IMR-90 (cell line): Measurements from ENCODE around the gene PADI2. TPM values are rescaled to one million over a fixed set of nuclear protein-coding genes. Genes with fewer than 3 reads are reported as not detected.

Experiments used
- ATAC-seq: fragments of 200-7000 bp; cut with Tn5 transposase; 2 replicates; pipeline ENCODE4 v1.9.1; 2020; ENCODE audit warnings: low read depth, mild to moderate bottlenecking, moderate library complexity
- BruUV-seq: library from RNA; stranded (reverse); fragments of 400-500 nt; replicated peaks from 2 replicates; lab custom pipeline; 2021; lab: Mats Ljungman, UMichigan
- CTCF ChIA-PET: fragments of 300-600 bp; formaldehyde crosslinking; extraction: SDS; loops from one replicate; lab custom pipeline; 2021; ENCODE audit warnings: antibody characterized with exemption; lab: Yijun Ruan, JAX
- POLR2A ChIA-PET: fragments of 300-600 bp; sonication (Branson Sonifier 250); formaldehyde crosslinking; loops from one replicate; lab custom pipeline; 2022; ENCODE audit warnings: antibody characterized with exemption; ENCODE audit not compliant: unreplicated experiment; lab: Charles Lee
- DNase-seq: peaks from one replicate; pipeline ENCODE4 v3.0.0; 2013
- H2AFZ ChIP-seq: replicated peaks from 2 replicates; pipeline ENCODE3; 2013; ENCODE audit warnings: low read length, mild to moderate bottlenecking; ENCODE audit not compliant: poor library complexity
- H2AK5ac ChIP-seq: 2 replicates; pipeline ENCODE4 v1.6.1; 2013; ENCODE audit warnings: low read depth, low read length, inconsistent platforms
- H2AK9ac ChIP-seq: replicated peaks from 2 replicates; pipeline ENCODE3; 2013; ENCODE audit warnings: mild to moderate bottlenecking, low read depth, low read length, moderate library complexity; ENCODE audit not compliant: poor library complexity
- H2BK120ac ChIP-seq: 2 replicates; pipeline ENCODE4 v1.6.1; 2013; ENCODE audit warnings: low read depth, low read length, inconsistent platforms
- H2BK15ac ChIP-seq: 3 replicates; pipeline ENCODE4 v1.6.1; 2013; ENCODE audit warnings: low read depth, low read length, inconsistent platforms
- H2BK20ac ChIP-seq: 2 replicates; pipeline ENCODE4 v1.6.1; 2013; ENCODE audit warnings: low read depth, mild to moderate bottlenecking, inconsistent platforms, low read length, moderate library complexity
- H2BK5ac ChIP-seq: 2 replicates; pipeline ENCODE4 v1.6.1; 2013; ENCODE audit warnings: mild to moderate bottlenecking, low read depth, low read length, inconsistent platforms; ENCODE audit not compliant: poor library complexity, severe bottlenecking
- H3K14ac ChIP-seq: replicated peaks from 2 replicates; pipeline ENCODE4 v1.6.1; 2013; ENCODE audit warnings: low read depth, low read length, inconsistent platforms
- H3K18ac ChIP-seq: 2 replicates; pipeline ENCODE4 v1.6.1; 2013; ENCODE audit warnings: low read depth, low read length, control low read depth
- H3K23ac ChIP-seq: 2 replicates; pipeline ENCODE4 v1.6.1; 2013; ENCODE audit warnings: low read depth, low read length, inconsistent platforms
- H3K27ac ChIP-seq: 2 replicates; pipeline ENCODE4 v1.5.1; 2013; ENCODE audit warnings: mild to moderate bottlenecking, control low read depth, low read length; ENCODE audit not compliant: insufficient read depth
- H3K27me3 ChIP-seq: 2 replicates; pipeline ENCODE4 v1.6.1; 2013; ENCODE audit warnings: low read length; ENCODE audit not compliant: control insufficient read depth, insufficient read depth
- H3K36me3 ChIP-seq: 2 replicates; pipeline ENCODE4 v1.6.1; 2013; ENCODE audit warnings: low read length, mixed read lengths; ENCODE audit not compliant: control insufficient read depth, insufficient read depth
- H3K4ac ChIP-seq: 2 replicates; pipeline ENCODE4 v1.6.1; 2013; ENCODE audit warnings: low read depth, low read length, inconsistent platforms
- H3K4me1 ChIP-seq: 2 replicates; pipeline ENCODE4 v1.6.1; 2013; ENCODE audit warnings: low read length, mixed read lengths; ENCODE audit not compliant: control insufficient read depth, insufficient read depth
- H3K4me2 ChIP-seq: 2 replicates; pipeline ENCODE4 v1.6.1; 2013; ENCODE audit warnings: low read depth, mild to moderate bottlenecking, control low read depth, low read length, moderate library complexity
- H3K4me3 ChIP-seq: 2 replicates; pipeline ENCODE4 v1.5.1; 2013; ENCODE audit warnings: low read depth, mild to moderate bottlenecking, control low read depth, low read length, moderate library complexity; ENCODE audit not compliant: insufficient read depth
- H3K56ac ChIP-seq: 2 replicates; pipeline ENCODE4 v1.6.1; 2013; ENCODE audit warnings: low read length, inconsistent platforms; ENCODE audit not compliant: insufficient read depth; ENCODE audit errors: extremely low read depth
- H3K79me1 ChIP-seq, 2 experiments: 2 replicates each; pipeline ENCODE4 v1.6.1; 2013; ENCODE audit warnings: low read length in 2 of 2, inconsistent platforms in 1 of 2, low read depth in 1 of 2
- H3K9ac ChIP-seq: 2 replicates; pipeline ENCODE4 v1.6.1; 2013; ENCODE audit warnings: low read depth, low read length, control low read depth
- H3K9me1 ChIP-seq: 2 replicates; pipeline ENCODE4 v1.6.1; 2013; ENCODE audit warnings: low read length, inconsistent platforms; ENCODE audit not compliant: insufficient read depth
- H3K9me3 ChIP-seq: 2 replicates; pipeline ENCODE4 v1.6.1; 2013; ENCODE audit warnings: low read length; ENCODE audit not compliant: control insufficient read depth, insufficient read depth
- H4K20me1 ChIP-seq: 2 replicates; pipeline ENCODE4 v1.6.1; 2013; ENCODE audit warnings: low read length, inconsistent platforms; ENCODE audit not compliant: insufficient read depth
- H4K5ac ChIP-seq: 2 replicates; pipeline ENCODE4 v1.6.1; 2013; ENCODE audit warnings: mild to moderate bottlenecking, low read depth, low read length, control low read depth
- H4K8ac ChIP-seq, 2 experiments: 2 replicates each; pipeline ENCODE4 v1.6.1; 2013; ENCODE audit warnings: low read depth in 2 of 2, low read length in 2 of 2, control low read depth in 1 of 2, inconsistent platforms in 1 of 2
- H4K91ac ChIP-seq: 2 replicates; pipeline ENCODE4 v1.6.1; 2013; ENCODE audit warnings: low read depth, low read length, inconsistent platforms; ENCODE audit not compliant: insufficient read depth
- BHLHE40 ChIP-seq: fragments of 150-350 bp; IDR thresholded peaks from 2 replicates; pipeline ENCODE4 v1.6.1; 2016; ENCODE audit warnings: mild to moderate bottlenecking, low read depth, low read length
- CEBPB ChIP-seq: IDR thresholded peaks from 2 replicates; pipeline ENCODE4 v1.6.1; 2012; ENCODE audit warnings: low read depth, low read length, improper control_type of control experiment
- CHD1 ChIP-seq: IDR thresholded peaks from 2 replicates; pipeline ENCODE4 v1.6.1; 2012; ENCODE audit warnings: low read depth, low read length, improper control_type of control experiment
- FOS ChIP-seq: fragments of 150-350 bp; IDR thresholded peaks from 2 replicates; pipeline ENCODE4 v1.6.1; 2016; ENCODE audit warnings: low read depth, low read length
- MAFK ChIP-seq: IDR thresholded peaks from 2 replicates; pipeline ENCODE4 v1.6.1; 2012; ENCODE audit warnings: low read depth, low read length, improper control_type of control experiment
- MAZ ChIP-seq: IDR thresholded peaks from 2 replicates; pipeline ENCODE4 v1.6.1; 2012; ENCODE audit warnings: low read depth, mild to moderate bottlenecking, low read length, improper control_type of control experiment, moderate library complexity, borderline replicate concordance
- MXI1 ChIP-seq: IDR thresholded peaks from 2 replicates; pipeline ENCODE4 v1.6.1; 2012; ENCODE audit warnings: low read depth, mild to moderate bottlenecking, low read length, moderate library complexity, borderline replicate concordance
- NFE2L2 ChIP-seq: fragments of 150-350 bp; IDR thresholded peaks from 2 replicates; pipeline ENCODE4 v1.6.1; 2016; ENCODE audit warnings: low read depth, mild to moderate bottlenecking, low read length
- POLR2A ChIP-seq: IDR thresholded peaks from 2 replicates; pipeline ENCODE4 v1.6.1; 2012; ENCODE audit warnings: mild to moderate bottlenecking, low read depth, low read length
- RAD21 ChIP-seq: IDR thresholded peaks from 2 replicates; pipeline ENCODE4 v1.6.1; 2012; ENCODE audit warnings: low read length, improper control_type of control experiment
- RCOR1 ChIP-seq: IDR thresholded peaks from 2 replicates; pipeline ENCODE4 v1.6.1; 2012; ENCODE audit warnings: mild to moderate bottlenecking, low read length, improper control_type of control experiment; ENCODE audit not compliant: insufficient replicate concordance
- RFX5 ChIP-seq: IDR thresholded peaks from 2 replicates; pipeline ENCODE4 v1.8.0; 2012; ENCODE audit warnings: low read depth, mild to moderate bottlenecking, low read length, moderate library complexity
- SMC3 ChIP-seq: fragments of 150-350 bp; IDR thresholded peaks from 2 replicates; pipeline ENCODE4 v1.6.1; 2016; ENCODE audit warnings: low read depth, mild to moderate bottlenecking, antibody characterized with exemption, low read length, moderate library complexity
- WGBS, 2 experiments: methylation state at CpG; one replicate each; pipeline versions ENCODE4 v1.1.5 to v1.1.7; 2013; ENCODE audit warnings: missing lambda C conversion rate in 2 of 2; ENCODE audit not compliant: insufficient read length in 1 of 2; ENCODE audit errors: extremely low coverage in 2 of 2; 5-methylcytosine and 5-hydroxymethylcytosine counted together
- dilution Hi-C: fragments of 300-500 bp; cut with HindIII; formaldehyde crosslinking; loops from one replicate; pipeline ENCODE4 v1.14.3; 2018; ENCODE audit warnings: low sequenced_read_pairs; ENCODE audit not compliant: unreplicated experiment
- in situ Hi-C: fragments of 300-500 bp; cut with MboI; formaldehyde crosslinking; loops from 3 replicates; pipeline ENCODE4 v1.14.3; 2019; ENCODE audit warnings: low sequenced_read_pairs, inconsistent platforms, mixed read lengths
- intact Hi-C: fragments of 100-400 bp; cut with micrococcal nuclease; formaldehyde crosslinking; loops from 2 replicates; pipeline ENCODE4 v1.10.0; 2022
- polyA plus RNA-seq, 3 experiments: library from polyadenylated mRNA; depleted of rRNA; stranded (reverse); fragments of >200 nt; gene quantifications; 2 replicates each; pipeline ENCODE4 v1.2.3, GENCODE V29; 2012; ENCODE audit warnings: low replicate concordance in 1 of 3
- total RNA-seq: library from RNA; depleted of rRNA; stranded (reverse); fragments of >200 nt; gene quantifications from 2 replicates; pipeline ENCODE4 v1.2.3, GENCODE V29; 2012
- TF ChIP-seq, protein P1 (sequence below): fragments of 150-350 bp; IDR thresholded peaks from 2 replicates; pipeline ENCODE4 v1.6.1; 2016; ENCODE audit warnings: low read depth, mild to moderate bottlenecking, low read length, moderate library complexity, borderline replicate concordance
- TF ChIP-seq, protein P2 (sequence below): conservative IDR thresholded peaks from 2 replicates; pipeline ENCODE4 v1.5.1; 2012; ENCODE audit warnings: mild to moderate bottlenecking, low read depth, low read length, improper control_type of control experiment
- TF ChIP-seq, protein P3 (sequence below): fragments of 150-350 bp; IDR thresholded peaks from 2 replicates; pipeline ENCODE4 v1.6.1; 2017; ENCODE audit warnings: mild to moderate bottlenecking, antibody characterized with exemption, low read length, low read depth

Gene PADI2
- total and polyA plus RNA-seq, 2 of the 4 experiments (the other 2 are of a cell fraction), result not detected

DNA sequence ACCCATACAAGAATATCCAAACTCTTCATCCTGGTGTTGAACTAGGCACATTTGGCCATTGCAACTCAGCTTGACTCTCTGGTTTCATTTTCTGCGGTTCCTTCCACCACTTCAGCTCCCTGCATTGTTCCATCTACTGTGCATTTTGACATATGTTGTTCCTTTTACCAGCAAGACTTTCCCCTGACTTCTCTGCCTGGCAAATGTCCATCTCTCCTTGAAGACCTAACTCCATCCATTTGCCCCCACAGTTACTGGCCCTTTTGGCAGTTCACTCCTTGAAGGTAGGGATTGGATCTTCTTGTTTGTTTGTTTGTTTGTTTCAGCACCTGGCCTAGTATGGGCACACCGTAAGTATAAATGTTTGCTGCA lies 8.7 kb downstream of the PADI2 start:
- Histone ChIP-seq H3K4me2 (no peak overlapping the region), H2BK20ac (no peak overlapping the region), H3K4me3 (no peak overlapping the region), H2BK5ac (no peak overlapping the region), H3K36me3 (no peaks in the 10 kb centered on the region), H3K18ac (no peak overlapping the region), H3K79me1 (no peaks in the 10 kb centered on the region), H3K56ac (no peak overlapping the region), H2AFZ (no peak overlapping the region), H4K5ac (no peak overlapping the region), H3K23ac (no peak overlapping the region), H4K91ac (no peak overlapping the region), H3K4ac (no peak overlapping the region), H2BK15ac (no peak overlapping the region), H3K14ac (no peak overlapping the region), H3K9ac (no peak overlapping the region), H3K9me3 (no peaks in the 10 kb centered on the region), H2BK120ac (no peak overlapping the region), H2AK9ac (no peak overlapping the region), H4K20me1 (no peaks in the 10 kb centered on the region), H3K27ac (no peak overlapping the region), H2AK5ac (no peak overlapping the region), H3K27me3 (peaks cover 63% of the 10 kb centered on the region), H4K8ac (no peak overlapping the region), H3K9me1 (no peaks in the 10 kb centered on the region), H3K4me1 (no peaks in the 10 kb centered on the region)
- TF ChIP-seq BHLHE40 (no peak), POLR2A (no peak), CEBPB (no peak), RAD21 (no peak), RCOR1 (no peak), FOS (no peak), MAFK (no peak), SMC3 (no peak), MAZ (no peak), RFX5 (no peak), NFE2L2 (no peak), CHD1 (no peak), MXI1 (no peak)
- TF ChIP-seq, protein P1, sequence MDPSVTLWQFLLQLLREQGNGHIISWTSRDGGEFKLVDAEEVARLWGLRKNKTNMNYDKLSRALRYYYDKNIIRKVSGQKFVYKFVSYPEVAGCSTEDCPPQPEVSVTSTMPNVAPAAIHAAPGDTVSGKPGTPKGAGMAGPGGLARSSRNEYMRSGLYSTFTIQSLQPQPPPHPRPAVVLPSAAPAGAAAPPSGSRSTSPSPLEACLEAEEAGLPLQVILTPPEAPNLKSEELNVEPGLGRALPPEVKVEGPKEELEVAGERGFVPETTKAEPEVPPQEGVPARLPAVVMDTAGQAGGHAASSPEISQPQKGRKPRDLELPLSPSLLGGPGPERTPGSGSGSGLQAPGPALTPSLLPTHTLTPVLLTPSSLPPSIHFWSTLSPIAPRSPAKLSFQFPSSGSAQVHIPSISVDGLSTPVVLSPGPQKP, result no peak
- TF ChIP-seq, protein P2, sequence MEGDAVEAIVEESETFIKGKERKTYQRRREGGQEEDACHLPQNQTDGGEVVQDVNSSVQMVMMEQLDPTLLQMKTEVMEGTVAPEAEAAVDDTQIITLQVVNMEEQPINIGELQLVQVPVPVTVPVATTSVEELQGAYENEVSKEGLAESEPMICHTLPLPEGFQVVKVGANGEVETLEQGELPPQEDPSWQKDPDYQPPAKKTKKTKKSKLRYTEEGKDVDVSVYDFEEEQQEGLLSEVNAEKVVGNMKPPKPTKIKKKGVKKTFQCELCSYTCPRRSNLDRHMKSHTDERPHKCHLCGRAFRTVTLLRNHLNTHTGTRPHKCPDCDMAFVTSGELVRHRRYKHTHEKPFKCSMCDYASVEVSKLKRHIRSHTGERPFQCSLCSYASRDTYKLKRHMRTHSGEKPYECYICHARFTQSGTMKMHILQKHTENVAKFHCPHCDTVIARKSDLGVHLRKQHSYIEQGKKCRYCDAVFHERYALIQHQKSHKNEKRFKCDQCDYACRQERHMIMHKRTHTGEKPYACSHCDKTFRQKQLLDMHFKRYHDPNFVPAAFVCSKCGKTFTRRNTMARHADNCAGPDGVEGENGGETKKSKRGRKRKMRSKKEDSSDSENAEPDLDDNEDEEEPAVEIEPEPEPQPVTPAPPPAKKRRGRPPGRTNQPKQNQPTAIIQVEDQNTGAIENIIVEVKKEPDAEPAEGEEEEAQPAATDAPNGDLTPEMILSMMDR, result no peak
- TF ChIP-seq, protein P3, sequence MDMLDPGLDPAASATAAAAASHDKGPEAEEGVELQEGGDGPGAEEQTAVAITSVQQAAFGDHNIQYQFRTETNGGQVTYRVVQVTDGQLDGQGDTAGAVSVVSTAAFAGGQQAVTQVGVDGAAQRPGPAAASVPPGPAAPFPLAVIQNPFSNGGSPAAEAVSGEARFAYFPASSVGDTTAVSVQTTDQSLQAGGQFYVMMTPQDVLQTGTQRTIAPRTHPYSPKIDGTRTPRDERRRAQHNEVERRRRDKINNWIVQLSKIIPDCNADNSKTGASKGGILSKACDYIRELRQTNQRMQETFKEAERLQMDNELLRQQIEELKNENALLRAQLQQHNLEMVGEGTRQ, result no peak
- no peak for ATAC-seq
- intact Hi-C loops, result no loop called here
- WGBS, 2 experiments, result 33% methylated on average over 1 of the region's 2 CpGs; no CpG with 5 or more reads in 1 of the 2 experiments
- no peak for DNase-seq
- ChIA-PET POLR2A (no interaction called here), CTCF (no interaction called here)
- in situ Hi-C loops, result no loop called here
- no TSS peak for BruUV-seq
- dilution Hi-C loops, result no loop called here
